Inflammatory macrophage (primary cell): Measurements from ENCODE around the gene UFC1.

Experiments used
- DNase-seq, 2 donors: peaks; one replicate each; pipeline ENCODE4 v3.0.0-alpha.2; 2020 to 2022

The UFC1 gene

GRCh38 chr1:161171696-161172095, 17.9 kb downstream of the UFC1 start:
- no peak for DNase-seq

- DNase-seq, result no peak
Observed at GRCh38 chr1:161172349-161172748, 18.6 kb downstream of the UFC1 start.

DNA sequence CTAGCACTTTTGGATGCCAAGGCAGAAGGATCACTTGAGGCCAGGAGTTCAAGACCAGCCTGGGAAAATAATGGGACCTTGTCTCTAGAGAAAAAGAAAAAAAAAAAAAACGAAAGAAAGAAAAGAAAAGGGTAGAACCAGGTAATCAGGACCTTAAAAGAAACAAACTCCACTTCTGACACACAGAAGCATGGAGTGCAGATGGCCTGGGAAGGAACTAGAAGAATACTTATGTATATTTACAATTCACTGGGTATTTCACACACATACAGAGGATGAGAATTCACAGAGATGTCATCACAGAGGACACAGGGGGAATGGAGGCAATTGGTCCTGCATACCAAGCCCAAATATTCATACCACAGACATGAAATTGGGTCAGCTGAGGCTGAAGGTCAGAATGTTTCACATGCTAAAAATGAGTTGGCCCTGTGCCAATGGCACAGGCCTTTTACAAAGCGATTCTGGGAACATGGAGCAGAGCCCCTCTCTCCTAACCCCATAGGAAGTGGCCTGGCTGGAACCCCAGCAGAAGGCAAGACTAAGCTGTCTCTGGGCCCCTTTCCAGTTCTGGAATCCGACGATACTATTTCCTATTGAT, 19.1 kb downstream of the UFC1 start:
- DNase-seq, result no peak

GRCh38 chr1:161173711-161174110, 19.9 kb downstream of the UFC1 start:
- DNase-seq, result no peak

- no peak for DNase-seq
Observed at GRCh38 chr1:161174911-161175310, 21.1 kb downstream of the UFC1 start.

GRCh38 chr1:161175771-161176453, 22.1 kb downstream of the UFC1 start:
- DNase-seq, result no peak

GRCh38 chr1:161176468-161177111, 22.8 kb downstream of the UFC1 start:
- no peak for DNase-seq

GRCh38 chr1:161177112-161177935, 23.5 kb downstream of the UFC1 start, which contains the start of gene B4GALT3:
TSS of gene B4GALT3 (minus strand) at chr1:161177507. CDS start at chr1:161176060, 1,447 bp downstream.
- DNase-seq, result peak; percentile 83 to 89

DNA sequence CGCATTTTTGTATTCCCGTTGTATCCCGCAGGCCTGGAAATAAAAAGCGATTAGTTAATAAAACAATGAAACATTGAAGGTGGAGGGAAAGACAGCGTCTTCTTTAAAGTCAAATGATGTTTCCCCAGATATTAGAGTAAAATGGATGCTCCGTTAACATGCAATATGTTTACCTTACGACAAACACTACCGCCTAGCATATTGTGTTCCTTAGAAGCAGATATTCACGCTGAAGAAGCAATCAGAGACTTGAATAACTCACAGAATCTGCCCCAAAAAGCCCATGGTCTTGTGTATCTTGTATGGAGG, 24.1 kb downstream of the UFC1 start:
- DNase-seq, result no peak

GRCh38 chr1:161179698-161180097, 25.9 kb downstream of the UFC1 start:
- DNase-seq, result no peak

GRCh38 chr1:161180639-161181038, 26.9 kb downstream of the UFC1 start:
- DNase-seq, result peak; percentile 45 to 46

- DNase-seq, result peak; percentile 37 to 66
Observed at GRCh38 chr1:161182214-161182613, 28.4 kb downstream of the UFC1 start.

GRCh38 chr1:161185282-161185682, 31.5 kb downstream of the UFC1 start:
- peak; percentile 98 to 99 for DNase-seq

GRCh38 chr1:161185732-161186311, 32.0 kb downstream of the UFC1 start:
- DNase-seq, result peak; percentile 80 to 95

DNA sequence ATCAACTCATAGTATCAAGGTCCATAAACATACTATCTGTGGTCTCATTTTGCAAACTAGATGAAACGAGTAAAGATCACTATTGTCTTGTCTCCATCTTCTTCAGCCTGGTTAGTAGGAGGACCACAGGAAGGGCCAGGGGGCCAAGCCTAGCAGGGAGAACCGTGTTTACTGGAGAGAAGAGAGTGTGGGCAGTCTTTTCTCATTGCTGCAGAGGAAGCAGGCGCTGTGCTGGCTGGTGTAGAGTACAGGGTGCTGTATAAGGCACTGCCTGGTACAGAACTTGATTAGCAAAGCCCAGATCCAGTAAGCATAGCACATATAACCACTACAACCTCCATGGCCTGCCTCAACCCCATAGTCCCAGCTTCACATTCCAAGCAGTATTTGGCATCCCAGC, 33.5 kb downstream of the UFC1 start:
- DNase-seq, result peak; percentile 26 to 54

- no peak for DNase-seq
Observed at GRCh38 chr1:161188381-161188780, 34.6 kb downstream of the UFC1 start.

DNA sequence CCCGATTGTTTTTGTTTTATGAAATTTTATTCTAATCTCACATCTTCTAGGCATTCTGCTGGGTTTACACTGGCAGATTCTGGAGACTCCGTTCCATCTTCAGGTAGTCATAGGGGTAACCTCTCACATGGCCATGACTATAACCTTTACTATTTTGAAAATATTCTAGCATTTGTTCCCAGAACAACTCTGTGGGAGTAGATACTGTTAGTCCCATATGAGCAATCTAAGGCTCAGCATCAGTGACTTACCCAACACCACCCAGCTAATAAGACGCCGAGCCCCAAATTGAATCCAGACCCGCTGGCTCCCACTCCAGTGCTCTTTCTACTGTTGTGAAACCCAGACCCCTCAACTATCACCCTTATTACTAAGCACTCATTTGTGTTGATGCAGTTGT, 35.3 kb downstream of the UFC1 start:
- no peak for DNase-seq

DNA sequence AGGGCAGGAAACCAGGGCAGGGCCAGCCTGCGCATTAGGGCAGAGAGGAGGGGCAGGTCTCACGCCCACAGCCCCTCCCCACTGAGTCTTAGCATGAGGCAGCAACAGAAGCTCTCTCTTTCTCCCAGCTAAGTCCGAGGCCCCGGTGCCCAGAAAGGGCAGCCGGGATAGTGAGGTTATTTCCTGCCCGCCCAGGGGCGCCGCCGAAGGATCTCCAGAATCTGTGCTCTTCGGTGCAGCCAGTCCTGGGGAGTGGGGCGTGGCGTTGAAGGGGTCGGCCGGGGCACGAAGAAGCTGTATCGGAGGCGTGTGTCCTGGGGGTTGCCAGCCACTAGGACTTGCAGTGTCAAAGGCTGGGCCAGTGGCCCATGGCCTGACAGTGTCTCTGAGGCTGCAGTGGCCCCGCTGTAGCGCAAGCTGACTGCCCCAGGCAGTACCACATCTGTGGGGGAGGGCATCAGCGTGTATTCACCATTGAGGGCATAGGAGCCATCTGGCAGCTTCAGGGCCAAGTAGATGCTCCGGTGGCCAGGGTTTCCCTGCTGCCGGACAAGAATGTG, 37.3 kb downstream of the UFC1 start:
- no peak for DNase-seq

DNA sequence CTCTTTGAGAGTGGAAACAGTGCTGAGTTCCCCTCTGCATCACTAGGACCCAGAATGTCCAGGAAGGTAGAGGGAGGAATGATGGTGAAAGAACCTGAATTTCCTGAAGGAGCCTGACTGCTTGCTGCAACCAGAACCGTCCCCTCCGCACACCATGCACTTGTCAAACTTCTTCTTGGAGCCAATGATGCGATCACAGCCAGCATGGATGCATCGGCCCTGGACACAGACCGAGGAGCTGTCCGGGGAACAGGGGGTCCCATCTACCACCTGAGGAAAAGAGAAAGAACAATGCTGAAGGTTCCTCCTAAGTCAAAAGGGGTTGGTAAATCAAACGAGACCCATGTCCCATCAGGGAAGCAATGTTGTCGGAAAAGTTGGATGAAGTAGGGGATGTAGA, 38.2 kb downstream of the UFC1 start:
- no peak for DNase-seq

GRCh38 chr1:161192476-161193465, 39.0 kb downstream of the UFC1 start:
- DNase-seq, result peak; percentile 81 to 85

DNA sequence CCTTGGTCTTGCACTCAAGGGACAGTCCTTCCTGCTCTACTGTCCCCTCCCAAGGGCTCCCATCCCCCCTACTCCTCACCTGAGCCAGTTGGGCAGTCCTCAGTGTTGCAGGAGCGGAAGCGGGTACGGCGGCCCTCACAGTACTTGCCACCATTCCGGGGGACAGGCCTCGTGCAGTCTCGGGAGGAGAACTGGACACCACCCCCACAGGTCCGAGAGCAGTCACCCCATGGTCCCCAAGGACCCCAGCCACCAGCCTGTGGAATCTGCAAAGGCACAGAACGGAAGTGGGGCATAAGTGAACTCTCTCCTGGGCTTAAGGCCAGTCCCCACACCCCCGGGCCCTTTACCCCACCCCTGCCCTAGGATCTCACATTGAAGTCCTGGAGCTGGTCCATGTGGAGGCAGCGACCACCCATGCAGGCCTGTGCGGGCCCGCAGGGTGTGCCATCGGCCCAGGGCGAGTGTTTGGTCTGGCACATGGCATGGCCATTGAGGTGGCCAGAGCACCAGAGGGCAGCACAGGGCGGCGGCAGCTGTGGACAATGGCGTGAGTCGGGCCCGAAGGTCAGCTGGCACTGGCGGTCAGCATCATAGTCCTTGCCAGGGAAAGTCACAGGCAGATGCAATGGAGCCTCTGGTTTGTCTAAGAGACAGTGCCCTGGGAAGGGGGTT, 39.9 kb downstream of the UFC1 start:
- DNase-seq, result no peak
